HG03571 (cell line): Measurements from ENCODE around the gene INPP1.
"Not testable (repeated sequence)": the region's sequence is repeated elsewhere in the genome, so short reads cannot be mapped to it uniquely, and the experiment has no call there.

Experiments used
- ATAC-seq: cut with Tn5 transposase; IDR thresholded peaks from one replicate; pipeline ENCODE4 v1.9.1; 2021; ENCODE audit not compliant: unreplicated experiment

Gene INPP1

GRCh38 chr2:190343536-190344275, at the start of gene INPP1:
Gene INPP1, plus strand, starts transcription at chr2:190343589. Its CDS starts 16,514 bp downstream, at chr2:190360103.
- ATAC-seq = peak; percentile 65

GRCh38 chr2:190297880-190298279, 45.5 kb upstream of the INPP1 start:
- not testable (repeated sequence) for ATAC-seq

GRCh38 chr2:190301032-190301431, 42.4 kb upstream of the INPP1 start:
- no peak for ATAC-seq

GRCh38 chr2:190302052-190302451, 41.3 kb upstream of the INPP1 start:
- ATAC-seq = no peak

- ATAC-seq = no peak
Measured at GRCh38 chr2:190303647-190304046, 39.7 kb upstream of the INPP1 start.

- ATAC-seq = no peak
Measured at GRCh38 chr2:190304404-190304803, 39.0 kb upstream of the INPP1 start.

GRCh38 chr2:190308031-190308430, 35.4 kb upstream of the INPP1 start:
- no peak for ATAC-seq

- ATAC-seq = no peak
Measured at GRCh38 chr2:190311893-190312634, 31.3 kb upstream of the INPP1 start.

GRCh38 chr2:190312635-190313025, 30.8 kb upstream of the INPP1 start:
- ATAC-seq = not testable (repeated sequence)

- no peak for ATAC-seq
Measured at GRCh38 chr2:190313880-190314279, 29.5 kb upstream of the INPP1 start.

GRCh38 chr2:190315273-190315672, 28.1 kb upstream of the INPP1 start:
- no peak for ATAC-seq

- ATAC-seq = no peak
Measured at GRCh38 chr2:190318514-190318913, 24.9 kb upstream of the INPP1 start.

- ATAC-seq = peak; percentile 20
Measured at GRCh38 chr2:190318931-190319554, 24.3 kb upstream of the INPP1 start.

GRCh38 chr2:190319555-190320498, 23.6 kb upstream of the INPP1 start, which contains the start of gene HIBCH:
Gene HIBCH, minus strand, starts transcription at chr2:190319826. Its CDS starts 76 bp downstream, at chr2:190319750.
- peak; percentile 95 for ATAC-seq

- ATAC-seq = no peak
Measured at GRCh38 chr2:190320696-190321095, 22.7 kb upstream of the INPP1 start.

GRCh38 chr2:190323406-190323805, 20.0 kb upstream of the INPP1 start:
- no peak for ATAC-seq

GRCh38 chr2:190325588-190325987, 17.8 kb upstream of the INPP1 start:
- ATAC-seq = no peak

GRCh38 chr2:190327867-190328572, 15.4 kb upstream of the INPP1 start:
- no peak for ATAC-seq

GRCh38 chr2:190328573-190329147, 14.7 kb upstream of the INPP1 start:
- ATAC-seq = no peak

- ATAC-seq = no peak
Measured at GRCh38 chr2:190333395-190333794, 10.0 kb upstream of the INPP1 start.
